HG03378 (cell line): ENCODE data around the gene STAM2.
"Not testable (repeated sequence)": the region's sequence is repeated elsewhere in the genome, so short reads cannot be mapped to it uniquely, and the experiment has no call there.

ENCODE experiments used
- ATAC-seq: cut with Tn5 transposase; IDR thresholded peaks from one replicate; pipeline ENCODE4 v1.9.1; 2021; ENCODE audit warnings: mild to moderate bottlenecking, moderate library complexity; ENCODE audit not compliant: unreplicated experiment

The STAM2 gene

GRCh38 chr2:152173831-152174230 is 1.7 kb downstream of the STAM2 start:
- no peak for ATAC-seq

GRCh38 chr2:152172201-152172785 is 3.3 kb downstream of the STAM2 start:
- ATAC-seq: not testable (repeated sequence)

- ATAC-seq: no peak
Observed at GRCh38 chr2:152171718-152172117, 3.8 kb downstream of the STAM2 start.

- not testable (repeated sequence) for ATAC-seq
Observed at GRCh38 chr2:152169158-152169557, 6.4 kb downstream of the STAM2 start.

GRCh38 chr2:152167470-152167869 is 8.1 kb downstream of the STAM2 start:
- ATAC-seq: not testable (repeated sequence)

- peak; percentile 30 for ATAC-seq
Observed at GRCh38 chr2:152167065-152167464, 8.5 kb downstream of the STAM2 start.

GRCh38 chr2:152166633-152167032 is 8.9 kb downstream of the STAM2 start:
- peak; percentile 87 for ATAC-seq

GRCh38 chr2:152165780-152166179 is 9.8 kb downstream of the STAM2 start:
- no peak for ATAC-seq

- ATAC-seq: no peak
Observed at GRCh38 chr2:152165306-152165705, 10.3 kb downstream of the STAM2 start.

GRCh38 chr2:152163669-152164068 is 11.9 kb downstream of the STAM2 start:
- ATAC-seq: not testable (repeated sequence)

- ATAC-seq: no peak
Observed at GRCh38 chr2:152162141-152162540, 13.4 kb downstream of the STAM2 start.

GRCh38 chr2:152161598-152161997 is 14.0 kb downstream of the STAM2 start:
- peak; percentile 64 for ATAC-seq

GRCh38 chr2:152160378-152160777 is 15.2 kb downstream of the STAM2 start:
- ATAC-seq: not testable (repeated sequence)

- no peak for ATAC-seq
Observed at GRCh38 chr2:152157253-152157652, 18.3 kb downstream of the STAM2 start.

GRCh38 chr2:152155209-152155608 is 20.4 kb downstream of the STAM2 start:
- ATAC-seq: no peak

GRCh38 chr2:152154462-152154861 is 21.1 kb downstream of the STAM2 start:
- ATAC-seq: no peak

- ATAC-seq: peak; percentile 75
Observed at GRCh38 chr2:152134488-152135280, 40.9 kb downstream of the STAM2 start.

GRCh38 chr2:152132306-152132705 is 43.3 kb downstream of the STAM2 start:
- no peak for ATAC-seq

GRCh38 chr2:152127628-152128027 is 47.9 kb downstream of the STAM2 start:
- no peak for ATAC-seq

GRCh38 chr2:152126664-152127063 is 48.9 kb downstream of the STAM2 start:
- no peak for ATAC-seq

- no peak for ATAC-seq
Observed at GRCh38 chr2:152122161-152122560, 53.4 kb downstream of the STAM2 start.

- no peak for ATAC-seq
Observed at GRCh38 chr2:152120430-152120829, 55.1 kb downstream of the STAM2 start.
